MM.1S (cell line): ENCODE data around the gene PRPS1.
"Not testable (repeated sequence)": the region's sequence is repeated elsewhere in the genome, so short reads cannot be mapped to it uniquely, and the experiment has no call there.

Experiments used
- DNase-seq: peaks from one replicate; pipeline ENCODE4 v3.0.0-alpha.2; 2015
- H2AFZ ChIP-seq: fragments of 300-600 bp; sonication (generic); 2 replicates; pipeline ENCODE4 v1.6.0; 2016; ENCODE audit warnings: antibody characterized with exemption, low read length
- H3F3A ChIP-seq: fragments of 300-600 bp; sonication (generic); 2 replicates; pipeline ENCODE4 v1.6.1; 2016; ENCODE audit warnings: mild to moderate bottlenecking, antibody characterized with exemption, low read length, moderate library complexity, mixed read lengths; ENCODE audit not compliant: insufficient read depth
- H3K27ac ChIP-seq: fragments of 300-600 bp; sonication (generic); 2 replicates; pipeline ENCODE4 v1.5.1; 2016; ENCODE audit warnings: mild to moderate bottlenecking, low read length
- H3K27me3 ChIP-seq: fragments of 300-600 bp; sonication (generic); replicated peaks from 2 replicates; pipeline ENCODE4 v1.6.0; 2016; ENCODE audit warnings: low read length; ENCODE audit not compliant: insufficient read depth
- H3K36me3 ChIP-seq: fragments of 300-600 bp; sonication (generic); replicated peaks from 2 replicates; pipeline ENCODE4 v1.6.1; 2016; ENCODE audit warnings: mild to moderate bottlenecking, low read length, mixed read lengths; ENCODE audit not compliant: insufficient read depth
- H3K4me1 ChIP-seq: fragments of 300-600 bp; sonication (generic); 2 replicates; pipeline ENCODE4 v1.6.1; 2016; ENCODE audit warnings: low read length, mixed read lengths
- H3K4me2 ChIP-seq: fragments of 300-600 bp; sonication (generic); 2 replicates; pipeline ENCODE4 v1.6.0; 2016; ENCODE audit warnings: low read depth, low read length
- H3K4me3 ChIP-seq: fragments of 300-600 bp; sonication (generic); 2 replicates; pipeline ENCODE4 v1.5.1; 2016; ENCODE audit warnings: low read length, mixed read lengths
- H3K79me2 ChIP-seq: fragments of 300-600 bp; sonication (generic); 2 replicates; pipeline ENCODE4 v1.6.1; 2016; ENCODE audit warnings: mixed run types, low read length, mixed read lengths
- H3K9ac ChIP-seq: fragments of 300-600 bp; sonication (generic); 2 replicates; pipeline ENCODE4 v1.6.1; 2016; ENCODE audit warnings: low read length, mixed read lengths
- H3K9me2 ChIP-seq: fragments of 300-600 bp; sonication (generic); replicated peaks from 2 replicates; pipeline ENCODE4 v1.6.1; 2016; ENCODE audit warnings: mild to moderate bottlenecking, low read length, mixed read lengths; ENCODE audit not compliant: insufficient read depth
- H3K9me3 ChIP-seq: fragments of 300-600 bp; sonication (generic); replicated peaks from 2 replicates; pipeline ENCODE4 v1.6.1; 2016; ENCODE audit warnings: mild to moderate bottlenecking, low read length, mixed read lengths; ENCODE audit not compliant: insufficient read depth
- H4K20me1 ChIP-seq: fragments of 300-600 bp; sonication (generic); 2 replicates; pipeline ENCODE4 v1.6.1; 2016; ENCODE audit warnings: mild to moderate bottlenecking, low read length, moderate library complexity, mixed read lengths; ENCODE audit not compliant: insufficient read depth
- CTCF ChIP-seq: fragments of 300-600 bp; sonication (generic); IDR thresholded peaks from 2 replicates; pipeline ENCODE4 v1.5.1; 2016; ENCODE audit warnings: antibody characterized with exemption, low read length, mixed read lengths
- EZH2 ChIP-seq: fragments of 300-600 bp; sonication (generic); optimal IDR thresholded peaks from 2 replicates; pipeline ENCODE3; 2017; ENCODE audit warnings: low read depth, mild to moderate bottlenecking, antibody characterized with exemption, low read length, mixed read lengths
- EZH2phosphoT487 ChIP-seq: fragments of 300-600 bp; sonication (generic); IDR thresholded peaks from 2 replicates; pipeline ENCODE4 v1.6.1; 2018; ENCODE audit warnings: antibody characterized with exemption, low read length

The PRPS1 gene

GRCh38 chrX:107683124-107683895, 55.0 kb downstream of the PRPS1 start:
- Histone ChIP-seq H3K4me1 (peaks cover 39% of the 10 kb centered on the region), H3K27ac (no peak overlapping the region), H3K27me3 (no peaks in the 10 kb centered on the region), H3F3A (no peaks in the 10 kb centered on the region), H3K9me2 (no peaks in the 10 kb centered on the region), H2AFZ (no peak overlapping the region), H3K79me2 (no peaks in the 10 kb centered on the region), H3K9ac (no peak overlapping the region), H3K4me3 (no peak overlapping the region), H3K4me2 (no peak overlapping the region), H3K36me3 (no peaks in the 10 kb centered on the region), H4K20me1 (no peaks in the 10 kb centered on the region), H3K9me3 (no peaks in the 10 kb centered on the region)
- TF ChIP-seq CTCF (no peak), EZH2phosphoT487 (no peak), EZH2 (no peak)
- no peak for DNase-seq

- Histone ChIP-seq H2AFZ (no peak overlapping the region), H3K9me3 (no peaks in the 10 kb centered on the region), H3K4me3 (no peak overlapping the region), H3K9me2 (no peaks in the 10 kb centered on the region), H3K4me1 (peaks cover 36% of the 10 kb centered on the region), H3K9ac (no peak overlapping the region), H3K79me2 (no peaks in the 10 kb centered on the region), H3F3A (no peaks in the 10 kb centered on the region), H3K4me2 (no peak overlapping the region), H3K27me3 (no peaks in the 10 kb centered on the region), H4K20me1 (no peaks in the 10 kb centered on the region), H3K36me3 (no peaks in the 10 kb centered on the region), H3K27ac (no peak overlapping the region)
- TF ChIP-seq CTCF (no peak), EZH2 (no peak), EZH2phosphoT487 (no peak)
- DNase-seq, result no peak
Measured at GRCh38 chrX:107683931-107684330, 55.6 kb downstream of the PRPS1 start.

GRCh38 chrX:107684956-107685385, 56.7 kb downstream of the PRPS1 start:
- Histone ChIP-seq H2AFZ (no peak overlapping the region), H3K27ac (peak overlapping the region; percentile 45; the same call in 1 of the 2 replicates), H4K20me1 (no peaks in the 10 kb centered on the region), H3K9ac (no peak overlapping the region), H3K4me3 (no peak overlapping the region), H3K9me2 (no peaks in the 10 kb centered on the region), H3F3A (no peaks in the 10 kb centered on the region), H3K36me3 (no peaks in the 10 kb centered on the region), H3K4me2 (peak overlapping the region; percentile 27; the same call in 1 of the 2 replicates), H3K27me3 (no peaks in the 10 kb centered on the region), H3K4me1 (peaks cover 31% of the 10 kb centered on the region), H3K79me2 (no peaks in the 10 kb centered on the region), H3K9me3 (no peaks in the 10 kb centered on the region)
- DNase-seq, result peak; percentile 30
- TF ChIP-seq CTCF (no peak), EZH2 (no peak)

GRCh38 chrX:107685586-107685985, 57.3 kb downstream of the PRPS1 start:
- H3K9me2 ChIP-seq, H3K4me3 ChIP-seq, H4K20me1 ChIP-seq, H3K9ac ChIP-seq, DNase-seq, H2AFZ ChIP-seq, H3K79me2 ChIP-seq, H3K9me3 ChIP-seq, H3K36me3 ChIP-seq, H3F3A ChIP-seq, H3K27me3 ChIP-seq, H3K4me2 ChIP-seq: not testable (repeated sequence)
- peaks cover 31% of the 10 kb centered on the region for H3K4me1 ChIP-seq
- H3K27ac ChIP-seq, result peak overlapping the region; percentile 45; the same call in 1 of the 2 replicates
